GM12801 (cell line): ENCODE measurements around the gene PLXDC2.

Source experiments
- TF ChIP-seq, protein P1 (sequence below): IDR thresholded peaks from one replicate; pipeline ENCODE4 v1.5.1; 2011; ENCODE audit warnings: control low read depth; ENCODE audit not compliant: insufficient read length; ENCODE audit errors: extremely low read depth

Gene PLXDC2

DNA sequence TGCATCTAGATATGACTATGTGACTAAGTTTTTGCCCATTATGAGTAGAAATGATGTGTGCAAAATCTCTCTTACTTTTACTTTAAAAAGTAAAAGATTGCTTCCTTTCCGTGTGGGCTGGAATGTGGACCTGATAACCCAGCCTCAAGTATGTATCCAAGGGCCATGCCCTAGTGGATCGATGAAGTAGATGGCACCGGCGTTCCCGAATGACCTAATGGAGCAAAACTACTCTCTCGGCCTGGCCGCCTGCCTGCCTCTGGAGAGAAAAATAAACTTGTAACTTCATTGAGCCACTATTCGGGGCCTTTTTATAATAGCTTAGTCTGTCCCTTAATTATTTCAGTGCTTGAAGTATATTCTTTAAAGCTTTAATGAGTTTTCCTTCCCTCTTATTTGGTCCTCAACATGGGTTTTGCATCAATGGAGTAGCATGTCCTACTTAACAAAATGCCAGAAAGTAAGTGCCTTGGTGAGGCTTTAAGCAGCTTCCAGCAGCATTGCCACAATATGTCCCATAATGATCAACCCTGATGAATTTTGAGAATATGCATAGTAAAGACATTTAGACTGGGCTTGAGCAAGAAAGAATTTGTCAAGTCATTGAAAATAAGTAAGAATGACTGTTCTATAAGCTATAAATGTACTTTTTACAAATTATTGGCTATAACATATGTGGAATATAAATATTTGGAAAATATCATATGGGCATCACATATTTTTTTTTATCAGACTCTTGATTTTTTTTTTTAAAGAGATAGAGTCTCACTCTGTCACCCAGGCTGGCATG is 61.4 kb downstream of the PLXDC2 start:
- TF ChIP-seq, protein P1, sequence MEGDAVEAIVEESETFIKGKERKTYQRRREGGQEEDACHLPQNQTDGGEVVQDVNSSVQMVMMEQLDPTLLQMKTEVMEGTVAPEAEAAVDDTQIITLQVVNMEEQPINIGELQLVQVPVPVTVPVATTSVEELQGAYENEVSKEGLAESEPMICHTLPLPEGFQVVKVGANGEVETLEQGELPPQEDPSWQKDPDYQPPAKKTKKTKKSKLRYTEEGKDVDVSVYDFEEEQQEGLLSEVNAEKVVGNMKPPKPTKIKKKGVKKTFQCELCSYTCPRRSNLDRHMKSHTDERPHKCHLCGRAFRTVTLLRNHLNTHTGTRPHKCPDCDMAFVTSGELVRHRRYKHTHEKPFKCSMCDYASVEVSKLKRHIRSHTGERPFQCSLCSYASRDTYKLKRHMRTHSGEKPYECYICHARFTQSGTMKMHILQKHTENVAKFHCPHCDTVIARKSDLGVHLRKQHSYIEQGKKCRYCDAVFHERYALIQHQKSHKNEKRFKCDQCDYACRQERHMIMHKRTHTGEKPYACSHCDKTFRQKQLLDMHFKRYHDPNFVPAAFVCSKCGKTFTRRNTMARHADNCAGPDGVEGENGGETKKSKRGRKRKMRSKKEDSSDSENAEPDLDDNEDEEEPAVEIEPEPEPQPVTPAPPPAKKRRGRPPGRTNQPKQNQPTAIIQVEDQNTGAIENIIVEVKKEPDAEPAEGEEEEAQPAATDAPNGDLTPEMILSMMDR: no peak

DNA sequence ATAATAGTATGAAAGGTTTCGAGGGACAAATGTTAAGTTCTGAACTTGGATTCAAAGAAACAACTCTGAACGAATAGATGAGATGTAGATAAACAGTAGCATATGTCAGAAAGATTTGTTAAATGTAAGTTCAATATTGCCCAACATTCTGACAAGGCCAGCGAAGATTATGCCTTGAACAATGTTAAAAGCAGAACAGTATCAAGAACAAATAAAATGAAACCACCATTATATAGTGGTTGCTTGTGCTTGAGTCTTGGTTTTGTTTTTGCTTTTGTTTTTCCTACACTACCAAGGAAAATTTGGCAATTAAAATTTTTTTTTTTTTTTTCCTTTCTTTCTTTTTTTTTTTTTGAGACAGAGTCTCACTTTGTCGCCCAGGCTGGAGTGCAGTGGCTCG is 66.4 kb downstream of the PLXDC2 start:
- TF ChIP-seq, protein P1: no peak

DNA sequence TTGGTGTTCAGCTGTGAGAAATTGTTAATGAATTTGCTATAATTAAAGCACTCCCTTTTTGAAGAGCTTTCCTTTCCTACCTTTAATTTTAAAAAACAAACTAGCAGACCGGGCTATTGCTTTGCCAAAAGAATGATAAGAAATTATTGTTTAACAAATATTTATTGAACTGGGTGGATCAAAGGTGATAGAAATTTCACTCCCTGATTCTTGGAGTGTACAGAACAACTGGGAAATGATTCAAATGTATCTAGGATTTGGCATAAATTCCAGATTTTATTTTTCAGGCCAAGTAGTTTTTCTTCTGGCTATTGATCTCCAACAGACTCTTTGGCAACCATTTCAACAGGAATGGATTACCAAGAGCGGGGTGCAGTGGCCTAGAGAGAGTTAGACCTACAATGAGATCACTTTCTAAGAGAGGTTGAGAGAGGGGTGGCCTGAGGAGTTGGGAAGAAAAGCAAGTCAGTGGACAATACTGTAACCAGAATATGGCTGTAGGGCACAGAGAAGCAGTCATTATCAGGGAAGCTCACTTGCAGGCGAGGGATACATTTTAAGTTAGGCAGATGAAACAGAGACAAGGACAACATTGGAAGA is 71.9 kb downstream of the PLXDC2 start:
- TF ChIP-seq, protein P1: no peak

DNA sequence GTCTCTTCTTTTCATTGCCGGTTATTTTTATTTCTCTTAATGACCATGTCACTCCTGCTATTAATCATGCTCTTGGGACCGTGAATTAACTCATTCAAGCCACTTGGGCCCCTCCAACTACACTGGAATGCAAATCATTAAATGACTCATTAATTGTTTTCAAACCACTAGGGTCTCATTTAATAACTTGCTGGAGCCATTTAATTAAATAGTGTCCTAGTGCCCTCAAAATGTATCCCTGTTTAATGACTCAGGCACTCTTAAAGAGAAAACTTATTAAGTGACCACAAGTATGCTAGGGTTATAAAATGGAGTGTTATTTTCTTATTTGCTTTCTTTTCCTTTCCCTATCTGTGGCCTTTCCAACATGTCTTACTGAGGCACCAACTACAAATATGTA is 73.0 kb downstream of the PLXDC2 start:
- TF ChIP-seq, protein P1: no peak

DNA sequence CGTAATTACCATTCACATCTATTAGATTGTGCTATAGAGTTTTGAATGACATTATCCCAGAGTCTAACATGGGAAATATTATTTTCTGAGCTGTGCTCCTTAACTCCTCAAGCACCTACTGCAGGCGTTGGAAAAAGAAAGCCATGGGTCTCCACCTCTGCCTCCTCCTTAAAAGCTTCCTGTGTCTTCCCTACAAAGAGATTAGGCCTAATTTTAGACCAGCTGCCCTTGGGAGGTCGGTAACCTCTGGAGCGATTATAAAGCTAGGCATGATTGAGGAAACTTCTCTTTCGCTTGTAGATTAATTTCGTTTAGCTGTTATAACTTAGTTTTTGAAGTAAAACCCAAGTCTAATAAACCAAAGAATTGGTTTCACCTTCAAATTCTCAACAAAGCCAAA is 75.2 kb downstream of the PLXDC2 start:
- TF ChIP-seq, protein P1: no peak

DNA sequence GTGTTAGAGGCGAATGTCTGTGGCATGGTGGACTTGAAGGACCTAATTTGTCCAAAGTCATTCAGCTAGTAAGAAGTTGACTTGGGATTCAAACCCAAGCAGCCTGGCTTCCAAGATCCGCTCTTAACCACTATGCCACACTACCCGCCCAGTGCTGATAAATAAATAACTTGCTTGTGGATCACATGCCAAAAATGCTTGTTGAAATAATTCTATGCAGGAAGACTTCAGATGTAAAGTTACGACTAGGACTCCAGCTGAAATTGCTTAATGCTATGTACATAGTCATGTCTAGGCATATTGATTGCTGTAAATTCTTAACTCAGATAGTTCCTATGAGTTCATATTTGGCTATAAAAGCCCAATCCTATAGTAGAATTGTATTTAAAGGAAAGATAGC is 76.0 kb downstream of the PLXDC2 start:
- TF ChIP-seq, protein P1: no peak

DNA sequence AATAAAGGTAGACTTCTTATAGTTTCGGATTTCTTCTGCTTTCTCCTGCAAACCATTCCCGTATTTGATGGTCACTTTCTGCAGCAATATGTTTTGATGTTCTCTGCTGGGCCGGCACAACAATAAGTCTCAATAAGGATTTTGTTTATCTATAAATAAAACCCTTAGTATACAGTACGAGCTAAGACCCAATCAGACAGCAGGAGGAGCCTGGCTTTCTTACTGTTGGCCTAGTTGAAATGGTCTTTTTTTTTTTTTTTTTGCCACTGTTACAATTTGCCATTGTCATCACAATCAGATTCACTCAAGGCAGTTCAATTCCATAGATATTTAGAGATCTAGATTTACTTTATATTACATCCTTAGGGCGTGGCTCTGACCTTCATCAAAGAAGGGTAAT is 76.4 kb downstream of the PLXDC2 start:
- TF ChIP-seq, protein P1: no peak
